ENCODE results near the gene YTHDF2. TPM values are rescaled to one million over a fixed set of nuclear protein-coding genes. Genes with fewer than 3 reads are reported as not detected.
"Not testable (repeated sequence)": the region's sequence is repeated elsewhere in the genome, so short reads cannot be mapped to it uniquely, and the experiment has no call there.

Gene YTHDF2
- total and polyA plus RNA-seq, 11 donors, result 20.7 to 56.3 (median 38.9) TPM

- no peak overlapping the region for H3K4me3 ChIP-seq
- peaks cover 0 to 25% (median 21%) of the 10 kb centered on the region in 9 donors for H3K36me3 ChIP-seq
- H3K27me3 ChIP-seq, result no peaks in the 10 kb centered on the region
- peaks cover 0 to 7% (median 0%) of the 10 kb centered on the region in 12 donors for H3K4me1 ChIP-seq
- intact Hi-C loops (cut with DNase I), result no loop called here
- ATAC-seq (no peak), DNase-seq (no peak)
- WGBS, 4 donors, result 91 to 100% (median 94%) methylated on average over 1 of the region's 1 CpG
- no peak overlapping the region for H3K27ac ChIP-seq
- TF ChIP-seq CTCF (IDR thresholded peaks at IDR 0.05) (no peak), POLR2A (IDR thresholded peaks at IDR 0.05) (no peak)
- no peaks in the 10 kb centered on the region for H3K9me3 ChIP-seq
These were observed 18.6 kb upstream of the YTHDF2 start for GRCh38 chr1:28718166-28718565.

- intact Hi-C loops (cut with DNase I), result no loop called here
- TF ChIP-seq POLR2A (IDR thresholded peaks at IDR 0.05) (no peak), CTCF (IDR thresholded peaks at IDR 0.05) (no peak)
- WGBS, 4 donors, result 83 to 89% (median 85%) methylated on average over 4 of the region's 4 CpGs
These were observed 18.0 kb upstream of the YTHDF2 start for GRCh38 chr1:28718586-28719331.

GRCh38 chr1:28719332-28719619 lies 17.5 kb upstream of the YTHDF2 start:
- no peak overlapping the region for H3K27ac ChIP-seq
- intact Hi-C loops (cut with DNase I), result no loop called here

More at GRCh38 chr1:28718586-28719331, 18.0 kb upstream of the YTHDF2 start:
- no peak for DNase-seq
- no peak for ATAC-seq
- H3K27ac ChIP-seq, result no peak overlapping the region
- no peaks in the 10 kb centered on the region for H3K9me3 ChIP-seq
- no peak overlapping the region for H3K4me3 ChIP-seq
- H3K27me3 ChIP-seq, result no peaks in the 10 kb centered on the region
- peaks cover 0 to 7% (median 0%) of the 10 kb centered on the region in 12 donors for H3K4me1 ChIP-seq
- peaks cover 0 to 19% (median 16%) of the 10 kb centered on the region in 9 donors for H3K36me3 ChIP-seq

GRCh38 chr1:28720376-28720775 lies 16.4 kb upstream of the YTHDF2 start:
- Histone ChIP-seq H3K9me3 (no peaks in the 10 kb centered on the region), H3K4me3 (no peak overlapping the region), H3K36me3 (peaks cover 0 to 5% (median 0%) of the 10 kb centered on the region in 9 donors), H3K27me3 (no peaks in the 10 kb centered on the region), H3K27ac (no peak overlapping the region), H3K4me1 (peaks cover 0 to 7% (median 0%) of the 10 kb centered on the region in 12 donors)
- ATAC-seq (no peak), DNase-seq (no peak)
- intact Hi-C loops (cut with DNase I), result no loop called here
- TF ChIP-seq POLR2A (IDR thresholded peaks at IDR 0.05) (no peak), CTCF (IDR thresholded peaks at IDR 0.05) (no peak)
- 85 to 91% (median 90%) methylated on average over 5 of the region's 5 CpGs for WGBS, 4 donors

More at GRCh38 chr1:28719332-28719619, 17.5 kb upstream of the YTHDF2 start:
- Histone ChIP-seq H3K9me3 (no peaks in the 10 kb centered on the region), H3K36me3 (peaks cover 0 to 14% (median 10%) of the 10 kb centered on the region in 9 donors), H3K27me3 (no peaks in the 10 kb centered on the region), H3K4me3 (no peak overlapping the region), H3K4me1 (peaks cover 0 to 7% (median 0%) of the 10 kb centered on the region in 12 donors)
- ATAC-seq, result no peak
- TF ChIP-seq CTCF (IDR thresholded peaks at IDR 0.05) (no peak), POLR2A (IDR thresholded peaks at IDR 0.05) (no peak)
- DNase-seq, result no peak

GRCh38 chr1:28721927-28722326 lies 14.8 kb upstream of the YTHDF2 start:
- intact Hi-C loops (cut with DNase I), result not testable (repeated sequence)
- WGBS, 4 donors, result 94 to 97% (median 96%) methylated on average over 18 of the region's 18 CpGs

GRCh38 chr1:28725365-28725764 lies 11.4 kb upstream of the YTHDF2 start:
- H3K4me3 ChIP-seq; intact Hi-C loops (cut with DNase I); H3K36me3 ChIP-seq; H3K27me3 ChIP-seq; H3K4me1 ChIP-seq; H3K9me3 ChIP-seq; ATAC-seq; H3K27ac ChIP-seq; DNase-seq: not testable (repeated sequence)
- 91 to 95% (median 94%) methylated on average over 5 of the region's 5 CpGs for WGBS, 4 donors

More at GRCh38 chr1:28721927-28722326, 14.8 kb upstream of the YTHDF2 start:
- not testable (repeated sequence) for H3K27me3 ChIP-seq, DNase-seq, H3K4me3 ChIP-seq, H3K9me3 ChIP-seq, H3K36me3 ChIP-seq, H3K27ac ChIP-seq, H3K4me1 ChIP-seq, ATAC-seq

All from heart left ventricle (tissue), 16 donors.